ENCODE results near the gene KCNE2.

GRCh38 chr21:34320011-34320410 is 43.8 kb upstream of the KCNE2 start:
- TF ChIP-seq POLR2A (IDR thresholded peaks at IDR 0.05) (no peak), CTCF (IDR thresholded peaks at IDR 0.05) (no peak)

Data from lower leg skin (tissue), 3 donors.